ENCODE data around the gene ANXA8L1. TPM values are rescaled to one million over a fixed set of nuclear protein-coding genes. Genes with fewer than 3 reads are reported as not detected.
"Not testable (repeated sequence)": the region's sequence is repeated elsewhere in the genome, so short reads cannot be mapped to it uniquely, and the experiment has no call there.

ANXA8L1 gene
- total RNA-seq (2016; rRNA removed; fragmentation: Illumina TruSeq; extraction: Trizol) (not detected in 2 replicates), polyA plus RNA-seq (2011; rRNA removed) (not detected in 2 replicates), polyA minus RNA-seq (2011; rRNA and poly(A)+ RNA removed; ENCODE audit: low replicate concordance) (22.9 TPM in 1 of 2 replicates, not detected in the other), Bru-seq, nascent RNA (not detected), BruChase-seq, experiment 1, labeled RNA remaining after a 6-hour chase (not detected), BruChase-seq, experiment 2, labeled RNA remaining after a 2-hour chase (not detected)
- total RNA-seq (2016; cell fraction: cytosol; rRNA removed; fragmentation: Illumina TruSeq; extraction: Trizol; ENCODE audit: low read depth), result not detected in 2 replicates
- total RNA-seq (2016; cell fraction: insoluble cytoplasmic fraction; rRNA removed; fragmentation: Illumina TruSeq; extraction: Trizol), result not detected in 2 replicates
- total RNA-seq (2016; cell fraction: membrane; rRNA removed; fragmentation: Illumina TruSeq; extraction: Trizol), result not detected in 2 replicates
- total RNA-seq (2016; cell fraction: nucleus; rRNA removed; fragmentation: Illumina TruSeq; extraction: Trizol), result not detected in 2 replicates
- polyA plus RNA-seq (2011; cell fraction: cytosol; rRNA removed), result not detected in 2 replicates
- polyA plus RNA-seq (2011; cell fraction: nucleus; rRNA removed), result not detected in 2 replicates
- polyA plus RNA-seq (2012), result not detected in 2 replicates
- not detected in 2 replicates for polyA plus RNA-seq (2016; cell fraction: cytosol; fragmentation: Illumina TruSeq; extraction: Trizol; ENCODE audit: low read depth)
- not detected in 2 replicates for polyA plus RNA-seq (2016; cell fraction: insoluble cytoplasmic fraction; fragmentation: Illumina TruSeq; extraction: Trizol; ENCODE audit: low read depth)
- polyA plus RNA-seq (2016; cell fraction: membrane; fragmentation: Illumina TruSeq; extraction: Trizol; ENCODE audit: low read depth), result not detected in 2 replicates
- polyA plus RNA-seq (2016; cell fraction: nucleus; fragmentation: Illumina TruSeq; extraction: Trizol; ENCODE audit: insufficient read depth, low read depth), result not detected in 2 replicates
- 0.53 TPM in 1 of 2 replicates, not detected in the other for polyA minus RNA-seq (2011; cell fraction: cytosol; rRNA and poly(A)+ RNA removed)
- not detected in 2 replicates for polyA minus RNA-seq (2011; cell fraction: nucleus; rRNA and poly(A)+ RNA removed)
- long read RNA-seq, experiment 1, result 0 reads
- long read RNA-seq, experiment 2, result 0 reads

GRCh38 chr10:46375406-46375805 lies at the start of gene ANXA8L1:
TSS of gene ANXA8L1 (plus strand) at chr10:46375776. CDS start at chr10:46375852, 76 bp downstream.
- intact Hi-C loops (cut with micrococcal nuclease; ENCODE audit: unreplicated experiment); in situ Hi-C loops (cut with HindIII; ENCODE audit: extremely low pct_ligation_motif_present, low pct_unique_long_range_greater_than_20kb); H3K36me3 ChIP-seq (replicated peaks in 1 of 2; ENCODE audit: control insufficient read depth in 1 of 2, insufficient read depth in 2 of 2, low read length in 2 of 2); H4K20me1 ChIP-seq (ENCODE audit: insufficient read depth, low read length); H3K27me3 ChIP-seq (ENCODE audit: control insufficient read depth in 1 of 2, insufficient read depth in 2 of 2, low read length in 2 of 2); CTCF ChIA-PET (ENCODE audit: low intra/inter-chr PET ratio, low total read pairs); H3K79me2 ChIP-seq (ENCODE audit: insufficient read depth, low read length); H3K9me3 ChIP-seq (ENCODE audit: low read length); DNase-seq (ENCODE audit: low spot score); H3K4me2 ChIP-seq (ENCODE audit: low read depth, low read length); H3K4me1 ChIP-seq (ENCODE audit: insufficient read depth, low read length); H3K4me3 ChIP-seq (replicated peaks in 1 of 3; ENCODE audit: insufficient read depth in 1 of 3, low read depth in 2 of 3, low read length in 3 of 3); BruUV-seq (replicated peaks); ATAC-seq; FAIRE-seq; H3K27ac ChIP-seq (ENCODE audit: extremely low read length, insufficient read depth, low read length); POLR2A ChIA-PET; H2AFZ ChIP-seq (ENCODE audit: low read length); H3K9ac ChIP-seq (ENCODE audit: insufficient read depth, low read depth, low read length): not testable (repeated sequence)
- 60% methylated on average over 1 of the region's 11 CpGs for WGBS (ENCODE audit: low lambda C conversion rate)

DNA sequence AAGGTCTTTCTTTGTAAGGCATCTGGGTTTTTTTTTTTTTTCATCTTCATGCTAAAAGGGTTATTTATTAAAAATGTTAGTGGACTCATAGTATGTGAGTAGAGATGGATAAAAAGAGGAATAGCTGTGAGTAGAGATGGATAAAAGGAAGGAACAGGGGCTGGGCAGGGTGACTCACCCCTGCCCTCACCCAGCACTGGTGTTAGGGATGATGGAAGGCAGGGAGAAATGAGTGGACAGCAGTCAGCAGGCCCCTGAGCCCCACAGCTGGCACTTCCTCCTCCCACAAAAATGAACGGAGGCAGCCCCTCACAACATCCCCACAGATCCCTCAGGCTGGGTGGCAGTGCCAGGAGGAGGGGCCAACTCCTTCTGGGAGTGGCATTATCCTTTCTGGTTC lies 49.5 kb upstream of the ANXA8L1 start:
- no TSS peak for BruUV-seq (replicated peaks)
- no peak overlapping the region for H3K4me3 ChIP-seq (replicated peaks in 1 of 3; ENCODE audit: insufficient read depth in 1 of 3, low read depth in 2 of 3, low read length in 3 of 3)
- H3K9ac ChIP-seq (ENCODE audit: insufficient read depth, low read depth, low read length), result no peak overlapping the region
- H3K79me2 ChIP-seq (ENCODE audit: insufficient read depth, low read length), result no peaks in the 10 kb centered on the region
- no peak for TF ChIP-seq ZNF337 (CRISPR knock-in tag; IDR thresholded peaks at IDR 0.05; ENCODE audit: borderline replicate concordance, low read depth)
- TF ChIP-seq ZNF232 (CRISPR knock-in tag; IDR thresholded peaks at IDR 0.05; ENCODE audit: borderline replicate concordance), result no peak
- TF ChIP-seq, protein P1, sequence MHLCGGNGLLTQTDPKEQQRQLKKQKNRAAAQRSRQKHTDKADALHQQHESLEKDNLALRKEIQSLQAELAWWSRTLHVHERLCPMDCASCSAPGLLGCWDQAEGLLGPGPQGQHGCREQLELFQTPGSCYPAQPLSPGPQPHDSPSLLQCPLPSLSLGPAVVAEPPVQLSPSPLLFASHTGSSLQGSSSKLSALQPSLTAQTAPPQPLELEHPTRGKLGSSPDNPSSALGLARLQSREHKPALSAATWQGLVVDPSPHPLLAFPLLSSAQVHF (CRISPR knock-in tag; IDR thresholded peaks at IDR 0.05), result no peak
- no peak for TF ChIP-seq BCL6 (CRISPR knock-in tag; IDR thresholded peaks at IDR 0.05)
- TF ChIP-seq HOXA5 (CRISPR knock-in tag; IDR thresholded peaks at IDR 0.05), result no peak
- no peak for TF ChIP-seq TEAD3 (CRISPR knock-in tag; optimal IDR thresholded peaks at IDR 0.05; ENCODE audit: borderline replicate concordance)
- TF ChIP-seq MBNL3 (CRISPR knock-in tag; conservative IDR thresholded peaks at IDR 0.05), result no peak
- WGBS (ENCODE audit: low lambda C conversion rate), result no CpG with 5 or more reads among the region's 1 CpG
- no peak for FAIRE-seq
- intact Hi-C loops (cut with micrococcal nuclease; ENCODE audit: unreplicated experiment) (no loop called here), in situ Hi-C loops (cut with HindIII; ENCODE audit: extremely low pct_ligation_motif_present, low pct_unique_long_range_greater_than_20kb) (no loop called here)
- H2AFZ ChIP-seq (ENCODE audit: low read length), result no peak overlapping the region
- no peaks in the 10 kb centered on the region for H3K4me1 ChIP-seq (ENCODE audit: insufficient read depth, low read length)
- ChIA-PET POLR2A (no interaction called here), CTCF (ENCODE audit: low intra/inter-chr PET ratio, low total read pairs) (no interaction called here)
- DNase-seq (ENCODE audit: low spot score), result no peak
- H3K4me2 ChIP-seq (ENCODE audit: low read depth, low read length), result no peak overlapping the region
- H3K9me3 ChIP-seq (ENCODE audit: low read length), result no peaks in the 10 kb centered on the region
- no peaks in the 10 kb centered on the region for H3K36me3 ChIP-seq (replicated peaks in 1 of 2; ENCODE audit: control insufficient read depth in 1 of 2, insufficient read depth in 2 of 2, low read length in 2 of 2)
- ATAC-seq, result no peak
- H4K20me1 ChIP-seq (ENCODE audit: insufficient read depth, low read length), result no peaks in the 10 kb centered on the region
- H3K27me3 ChIP-seq (ENCODE audit: control insufficient read depth in 1 of 2, insufficient read depth in 2 of 2, low read length in 2 of 2), result peaks cover 0 to 15% of the 10 kb centered on the region in 2 experiments; a peak in 3 of 5 replicates
- H3K27ac ChIP-seq (ENCODE audit: extremely low read length, insufficient read depth, low read length), result no peak overlapping the region

Measured in HepG2 (cell line).